Panc1 (cell line): ENCODE measurements around the gene MGMT. TPM values are rescaled to one million over a fixed set of nuclear protein-coding genes. Genes with fewer than 3 reads are reported as not detected.

ENCODE experiments used
- ATAC-seq: fragments of 200-7000 bp; cut with Tn5 transposase; 2 replicates; pipeline ENCODE4 v1.9.1; 2020; ENCODE audit warnings: mild to moderate bottlenecking, moderate library complexity
- BruUV-seq: library from RNA; stranded (reverse); fragments of 400-500 nt; replicated peaks from 2 replicates; lab custom pipeline; 2021; lab: Mats Ljungman, UMichigan
- CTCF ChIA-PET: fragments of 300-600 bp; sonication (Branson Sonifier 250); formaldehyde crosslinking; loops from one replicate; lab custom pipeline; 2022; ENCODE audit warnings: antibody characterized with exemption; lab: Charles Lee
- POLR2A ChIA-PET: fragments of 300-600 bp; sonication (Branson Sonifier 250); formaldehyde crosslinking; loops from one replicate; lab custom pipeline; 2022; ENCODE audit warnings: antibody characterized with exemption; lab: Charles Lee
- DNase-seq: peaks from one replicate; pipeline ENCODE4 v3.0.0-alpha.2; 2010; ENCODE audit warnings: low read depth, low spot score
- H3K27ac ChIP-seq: 2 replicates; pipeline ENCODE4 v1.5.1; 2011; ENCODE audit warnings: mild to moderate bottlenecking, low read length, inconsistent platforms
- H3K27me3 ChIP-seq: fragments of 200-500 bp; sonication (Bioruptor generic); 2 replicates; pipeline ENCODE4 v1.6.0; 2014; ENCODE audit warnings: low read length, inconsistent platforms; ENCODE audit not compliant: control insufficient read depth, insufficient read depth
- H3K36me3 ChIP-seq: fragments of 200-500 bp; sonication (Bioruptor generic); 2 replicates; pipeline ENCODE4 v1.5.1; 2014; ENCODE audit warnings: inconsistent platforms, mild to moderate bottlenecking, low read length, moderate library complexity; ENCODE audit not compliant: control insufficient read depth, insufficient read depth
- H3K4me1 ChIP-seq: 2 replicates; pipeline ENCODE4 v1.5.1; 2011; ENCODE audit warnings: inconsistent platforms, mild to moderate bottlenecking, low read length, moderate library complexity; ENCODE audit not compliant: control insufficient read depth, insufficient read depth
- H3K4me3 ChIP-seq, 2 experiments: 2 replicates each; pipeline ENCODE4 v1.5.1; 2011 to 2012; ENCODE audit warnings: low read depth in 2 of 2, low read length in 2 of 2, mild to moderate bottlenecking in 2 of 2, inconsistent platforms in 1 of 2, moderate library complexity in 1 of 2
- H3K9me3 ChIP-seq: fragments of 200-500 bp; sonication (Bioruptor generic); 2 replicates; pipeline ENCODE4 v1.5.1; 2014; ENCODE audit warnings: low read depth, mild to moderate bottlenecking, inconsistent platforms, low read length, moderate library complexity; ENCODE audit not compliant: control insufficient read depth, insufficient read depth
- POLR2AphosphoS5 ChIP-seq: IDR thresholded peaks from 2 replicates; pipeline ENCODE4 v1.6.1; 2012; ENCODE audit warnings: mild to moderate bottlenecking, low read depth, low read length, moderate library complexity
- SIN3A ChIP-seq: IDR thresholded peaks from 2 replicates; pipeline ENCODE4 v1.6.1; 2012; ENCODE audit warnings: low read depth, mild to moderate bottlenecking, low read length, moderate library complexity, borderline replicate concordance; ENCODE audit not compliant: insufficient read depth
- TCF7L2 ChIP-seq: IDR thresholded peaks from 2 replicates; pipeline ENCODE4 v1.6.1; 2011; ENCODE audit warnings: mild to moderate bottlenecking, low read depth, low read length, inconsistent platforms
- in situ Hi-C: cut with HindIII; loops from 2 replicates; pipeline ENCODE4 v1.10.0; 2016; ENCODE audit warnings: low sequenced_read_pairs, low pct_unique_long_range_greater_than_20kb
- intact Hi-C: fragments of 100-400 bp; cut with micrococcal nuclease; formaldehyde crosslinking; loops from one replicate; pipeline ENCODE4 v1.10.0; 2022; ENCODE audit not compliant: unreplicated experiment
- total RNA-seq: library from RNA; stranded (reverse); gene quantifications from one replicate; pipeline ENCODE4 v1.2.1, GENCODE V29; 2021; ENCODE audit not compliant: unreplicated experiment
- TF ChIP-seq, protein P1 (sequence below), 2 experiments: IDR thresholded peaks; 2 replicates each; pipeline ENCODE4 v1.6.1; 2011 to 2012; ENCODE audit warnings: low read depth in 2 of 2, control low read depth in 1 of 2, low read length in 1 of 2, mild to moderate bottlenecking in 1 of 2, moderate library complexity in 1 of 2; ENCODE audit not compliant: insufficient read depth in 1 of 2
- TF ChIP-seq, protein P2 (sequence below): fragments of 450-650 bp; IDR thresholded peaks from 2 replicates; pipeline ENCODE4 v1.5.1; 2017; ENCODE audit warnings: mild to moderate bottlenecking

The MGMT gene
- total RNA-seq, 1 experiment from 2014 or later: 27.3 TPM

DNA sequence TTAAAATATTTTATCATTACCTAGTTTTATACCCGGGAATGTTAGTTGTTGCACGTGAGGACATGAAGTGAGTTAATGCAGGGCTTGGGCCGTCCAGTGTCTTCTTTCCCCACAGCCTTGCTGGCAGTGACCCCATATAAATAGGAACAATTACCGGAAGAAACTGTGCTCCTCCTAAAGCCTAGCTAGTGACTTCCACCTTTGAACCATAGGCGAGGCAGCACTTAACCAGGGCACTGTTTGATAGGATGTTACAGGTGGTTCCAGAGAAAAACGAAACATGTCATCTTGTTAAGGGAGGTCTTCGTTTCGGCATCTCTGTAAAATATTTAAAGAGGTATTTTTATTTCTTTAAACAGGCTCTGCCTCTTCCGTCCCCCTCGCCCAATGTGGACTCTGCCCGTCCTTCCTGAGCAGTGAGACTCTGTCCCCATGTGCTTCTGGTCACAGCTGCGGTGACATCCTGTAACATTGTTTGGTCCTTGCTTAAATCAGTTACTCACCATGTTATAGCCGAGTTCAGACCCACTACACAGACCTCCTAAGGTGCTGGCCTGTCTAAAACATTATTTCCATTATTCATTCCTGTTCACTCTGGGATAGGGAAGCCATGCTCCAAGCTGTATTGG lies 145.6 kb downstream of the MGMT start:
- H3K36me3 ChIP-seq: no peaks in the 10 kb centered on the region
- no peaks in the 10 kb centered on the region for H3K27me3 ChIP-seq
- ChIA-PET POLR2A (no interaction called here), CTCF (no interaction called here)
- H3K4me1 ChIP-seq: no peaks in the 10 kb centered on the region
- DNase-seq (no peak), ATAC-seq (no peak)
- TF ChIP-seq, protein P1, sequence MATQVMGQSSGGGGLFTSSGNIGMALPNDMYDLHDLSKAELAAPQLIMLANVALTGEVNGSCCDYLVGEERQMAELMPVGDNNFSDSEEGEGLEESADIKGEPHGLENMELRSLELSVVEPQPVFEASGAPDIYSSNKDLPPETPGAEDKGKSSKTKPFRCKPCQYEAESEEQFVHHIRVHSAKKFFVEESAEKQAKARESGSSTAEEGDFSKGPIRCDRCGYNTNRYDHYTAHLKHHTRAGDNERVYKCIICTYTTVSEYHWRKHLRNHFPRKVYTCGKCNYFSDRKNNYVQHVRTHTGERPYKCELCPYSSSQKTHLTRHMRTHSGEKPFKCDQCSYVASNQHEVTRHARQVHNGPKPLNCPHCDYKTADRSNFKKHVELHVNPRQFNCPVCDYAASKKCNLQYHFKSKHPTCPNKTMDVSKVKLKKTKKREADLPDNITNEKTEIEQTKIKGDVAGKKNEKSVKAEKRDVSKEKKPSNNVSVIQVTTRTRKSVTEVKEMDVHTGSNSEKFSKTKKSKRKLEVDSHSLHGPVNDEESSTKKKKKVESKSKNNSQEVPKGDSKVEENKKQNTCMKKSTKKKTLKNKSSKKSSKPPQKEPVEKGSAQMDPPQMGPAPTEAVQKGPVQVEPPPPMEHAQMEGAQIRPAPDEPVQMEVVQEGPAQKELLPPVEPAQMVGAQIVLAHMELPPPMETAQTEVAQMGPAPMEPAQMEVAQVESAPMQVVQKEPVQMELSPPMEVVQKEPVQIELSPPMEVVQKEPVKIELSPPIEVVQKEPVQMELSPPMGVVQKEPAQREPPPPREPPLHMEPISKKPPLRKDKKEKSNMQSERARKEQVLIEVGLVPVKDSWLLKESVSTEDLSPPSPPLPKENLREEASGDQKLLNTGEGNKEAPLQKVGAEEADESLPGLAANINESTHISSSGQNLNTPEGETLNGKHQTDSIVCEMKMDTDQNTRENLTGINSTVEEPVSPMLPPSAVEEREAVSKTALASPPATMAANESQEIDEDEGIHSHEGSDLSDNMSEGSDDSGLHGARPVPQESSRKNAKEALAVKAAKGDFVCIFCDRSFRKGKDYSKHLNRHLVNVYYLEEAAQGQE (IDR thresholded peaks at IDR 0.05; ENCODE audit: insufficient read depth in 1 of 2, low read depth in 2 of 2, low read length in 1 of 2): no peak
- TF ChIP-seq, protein P2, sequence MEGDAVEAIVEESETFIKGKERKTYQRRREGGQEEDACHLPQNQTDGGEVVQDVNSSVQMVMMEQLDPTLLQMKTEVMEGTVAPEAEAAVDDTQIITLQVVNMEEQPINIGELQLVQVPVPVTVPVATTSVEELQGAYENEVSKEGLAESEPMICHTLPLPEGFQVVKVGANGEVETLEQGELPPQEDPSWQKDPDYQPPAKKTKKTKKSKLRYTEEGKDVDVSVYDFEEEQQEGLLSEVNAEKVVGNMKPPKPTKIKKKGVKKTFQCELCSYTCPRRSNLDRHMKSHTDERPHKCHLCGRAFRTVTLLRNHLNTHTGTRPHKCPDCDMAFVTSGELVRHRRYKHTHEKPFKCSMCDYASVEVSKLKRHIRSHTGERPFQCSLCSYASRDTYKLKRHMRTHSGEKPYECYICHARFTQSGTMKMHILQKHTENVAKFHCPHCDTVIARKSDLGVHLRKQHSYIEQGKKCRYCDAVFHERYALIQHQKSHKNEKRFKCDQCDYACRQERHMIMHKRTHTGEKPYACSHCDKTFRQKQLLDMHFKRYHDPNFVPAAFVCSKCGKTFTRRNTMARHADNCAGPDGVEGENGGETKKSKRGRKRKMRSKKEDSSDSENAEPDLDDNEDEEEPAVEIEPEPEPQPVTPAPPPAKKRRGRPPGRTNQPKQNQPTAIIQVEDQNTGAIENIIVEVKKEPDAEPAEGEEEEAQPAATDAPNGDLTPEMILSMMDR: no peak
- TF ChIP-seq TCF7L2 (no peak), POLR2AphosphoS5 (no peak)
- intact Hi-C loops (no loop called here), in situ Hi-C loops (no loop called here)
- no peak overlapping the region for H3K4me3 ChIP-seq
- H3K9me3 ChIP-seq: no peaks in the 10 kb centered on the region
- H3K27ac ChIP-seq: no peak overlapping the region
- BruUV-seq: no TSS peak

DNA sequence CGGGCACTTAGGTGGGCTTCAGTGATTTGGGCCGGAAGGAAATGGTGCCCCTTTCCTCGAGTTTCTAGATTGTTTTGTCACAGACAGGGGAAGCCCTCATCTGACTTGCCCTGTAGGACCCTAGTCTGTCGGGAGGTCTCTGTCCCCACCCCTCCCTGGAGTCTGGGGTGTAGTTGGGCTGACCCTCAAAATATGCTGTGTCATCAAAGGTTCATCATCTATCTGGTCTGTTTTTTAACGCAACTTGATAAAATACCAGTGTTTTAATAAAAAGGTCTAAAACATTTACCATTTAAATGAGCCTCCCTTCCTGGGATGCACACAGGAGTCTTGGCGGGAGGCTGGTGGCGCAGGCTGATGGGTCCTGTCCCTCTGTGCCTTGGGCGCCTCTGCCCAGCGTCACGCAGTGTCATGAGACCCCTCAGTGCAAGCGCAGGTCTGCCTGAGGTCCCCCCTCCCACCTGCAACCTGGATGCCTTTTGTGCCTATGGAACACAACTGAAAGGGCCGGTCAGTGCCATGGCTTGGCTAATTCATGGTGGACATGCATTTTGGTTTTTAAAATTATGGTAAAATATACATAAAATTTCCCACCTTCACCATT lies 146.4 kb downstream of the MGMT start:
- no peaks in the 10 kb centered on the region for H3K4me1 ChIP-seq
- CTCF ChIA-PET: no interaction called here

More for the DNA sequence above, 146.4 kb downstream of the MGMT start:
- Histone ChIP-seq H3K36me3 (no peaks in the 10 kb centered on the region), H3K4me3 (no peak overlapping the region), H3K9me3 (no peaks in the 10 kb centered on the region), H3K27ac (no peak overlapping the region), H3K27me3 (no peaks in the 10 kb centered on the region)
- ATAC-seq (no peak), DNase-seq (no peak)
- no TSS peak for BruUV-seq
- TF ChIP-seq, protein P2: no peak
- TF ChIP-seq, protein P1 (IDR thresholded peaks at IDR 0.05; ENCODE audit: insufficient read depth in 1 of 2, low read depth in 2 of 2, low read length in 1 of 2): no peak
- TF ChIP-seq POLR2AphosphoS5: no peak
- TF ChIP-seq SIN3A: no peak
- no peak for TF ChIP-seq TCF7L2
- POLR2A ChIA-PET: no interaction called here
- in situ Hi-C loops (no loop called here), intact Hi-C loops (no loop called here)
